ENCODE measurements around the gene SLC6A7.

GRCh38 chr5:150241298-150242160, 51.7 kb downstream of the SLC6A7 start:
- no peak for TF ChIP-seq CTCF (conservative IDR thresholded peaks at IDR 0.05 in 1 of 2, IDR thresholded peaks at IDR 0.05 in 1 of 2; ENCODE audit: extremely low read depth in 1 of 2, insufficient read depth in 1 of 2, low read depth in 1 of 2, low read length in 2 of 2)
- no peak for TF ChIP-seq EZH2 (IDR thresholded peaks at IDR 0.05; ENCODE audit: borderline replicate concordance, low read length)

Measured in mammary epithelial cell (primary cell).